H9 (cell line): Measurements from ENCODE around the gene C16orf90. TPM values are rescaled to one million over a fixed set of nuclear protein-coding genes. Genes with fewer than 3 reads are reported as not detected.
A peak's percentile ranks its signal among the peaks of the same experiment; 100 is the strongest.

ENCODE experiments used
- DNase-seq: peaks from one replicate; pipeline ENCODE4 v3.0.0-alpha.2; 2017
- H2AFZ ChIP-seq: one replicate; pipeline ENCODE4 v1.6.1; 2013; ENCODE audit warnings: mild to moderate bottlenecking, low read length, control low read depth, moderate library complexity
- H2AK5ac ChIP-seq: 2 replicates; pipeline ENCODE4 v1.6.1; 2013; ENCODE audit warnings: low read length, control low read depth, mixed read lengths; ENCODE audit not compliant: insufficient read length
- H2BK120ac ChIP-seq: one replicate; pipeline ENCODE4 v1.6.1; 2013; ENCODE audit warnings: low read depth, mild to moderate bottlenecking, low read length, control low read depth, inconsistent platforms; ENCODE audit not compliant: poor library complexity, severe bottlenecking
- H2BK12ac ChIP-seq: 2 replicates; pipeline ENCODE4 v1.6.1; 2013; ENCODE audit warnings: low read length, control low read depth, mixed read lengths, low read depth; ENCODE audit not compliant: insufficient read length
- H2BK15ac ChIP-seq: 2 replicates; pipeline ENCODE4 v1.6.1; 2013; ENCODE audit warnings: low read depth, low read length, control low read depth
- H2BK20ac ChIP-seq: one replicate; pipeline ENCODE4 v1.6.1; 2013; ENCODE audit warnings: low read depth, mild to moderate bottlenecking, low read length, control low read depth, inconsistent platforms; ENCODE audit not compliant: poor library complexity, severe bottlenecking
- H2BK5ac ChIP-seq: 2 replicates; pipeline ENCODE4 v1.6.1; 2013; ENCODE audit warnings: low read length, control low read depth, mixed read lengths; ENCODE audit not compliant: insufficient read length
- H3K14ac ChIP-seq: 2 replicates; pipeline ENCODE4 v1.6.1; 2013; ENCODE audit warnings: low read length, control low read depth; ENCODE audit not compliant: insufficient read depth
- H3K18ac ChIP-seq: 2 replicates; pipeline ENCODE4 v1.6.1; 2013; ENCODE audit warnings: low read depth, mild to moderate bottlenecking, mixed read lengths, low read length, control low read depth; ENCODE audit not compliant: insufficient read length
- H3K23ac ChIP-seq: 2 replicates; pipeline ENCODE4 v1.6.1; 2013; ENCODE audit warnings: low read length, control low read depth, mixed read lengths, low read depth; ENCODE audit not compliant: insufficient read length
- H3K23me2 ChIP-seq: 2 replicates; pipeline ENCODE4 v1.6.1; 2013; ENCODE audit warnings: low read depth, mild to moderate bottlenecking, mixed read lengths, low read length, control low read depth; ENCODE audit not compliant: insufficient read length, poor library complexity, severe bottlenecking
- H3K27ac ChIP-seq: 2 replicates; pipeline ENCODE4 v1.5.1; 2013; ENCODE audit warnings: low read length, control low read depth, mixed read lengths, low read depth; ENCODE audit not compliant: insufficient read length
- H3K27me3 ChIP-seq: 2 replicates; pipeline ENCODE4 v1.6.1; 2013; ENCODE audit warnings: low read length, control low read depth, inconsistent platforms; ENCODE audit not compliant: insufficient read depth
- H3K4ac ChIP-seq: 2 replicates; pipeline ENCODE4 v1.6.1; 2013; ENCODE audit warnings: low read depth, mild to moderate bottlenecking, control low read depth, inconsistent platforms, low read length, moderate library complexity
- H3K4me1 ChIP-seq: 2 replicates; pipeline ENCODE4 v1.6.1; 2013; ENCODE audit warnings: low read length, control low read depth, inconsistent platforms; ENCODE audit not compliant: insufficient read depth
- H3K4me2 ChIP-seq: 2 replicates; pipeline ENCODE4 v1.6.1; 2013; ENCODE audit warnings: low read length, control low read depth, mixed read lengths; ENCODE audit not compliant: insufficient read length, insufficient read depth
- H3K56ac ChIP-seq: 2 replicates; pipeline ENCODE4 v1.6.1; 2013; ENCODE audit warnings: low read depth, mild to moderate bottlenecking, mixed read lengths, low read length, control low read depth; ENCODE audit not compliant: insufficient read length
- H3K79me1 ChIP-seq: 2 replicates; pipeline ENCODE4 v1.6.1; 2013; ENCODE audit warnings: low read depth, mild to moderate bottlenecking, moderate library complexity, low read length, control low read depth, inconsistent platforms; ENCODE audit not compliant: insufficient read depth, poor library complexity, severe bottlenecking
- H3K79me2 ChIP-seq: 2 replicates; pipeline ENCODE4 v1.6.1; 2013; ENCODE audit warnings: low read length, control low read depth, inconsistent platforms; ENCODE audit not compliant: insufficient read depth
- H3K9ac ChIP-seq: 2 replicates; pipeline ENCODE4 v1.6.1; 2013; ENCODE audit warnings: low read length, control low read depth, mixed read lengths; ENCODE audit not compliant: insufficient read length; ENCODE audit errors: extremely low read depth
- H3K9me3 ChIP-seq: one replicate; pipeline ENCODE4 v1.6.1; 2013; ENCODE audit warnings: low read depth, low read length, inconsistent platforms; ENCODE audit not compliant: control insufficient read depth
- H3T11ph ChIP-seq: one replicate; pipeline ENCODE4 v1.6.1; 2013; ENCODE audit warnings: mild to moderate bottlenecking, low read length, control low read depth, inconsistent platforms
- H4K20me1 ChIP-seq: one replicate; pipeline ENCODE4 v1.6.1; 2013; ENCODE audit not compliant: control insufficient read depth, insufficient read length, insufficient read depth
- H4K5ac ChIP-seq: 2 replicates; pipeline ENCODE4 v1.6.1; 2013; ENCODE audit warnings: low read depth, mild to moderate bottlenecking, mixed read lengths, low read length, control low read depth; ENCODE audit not compliant: insufficient read length
- H4K8ac ChIP-seq: replicated peaks from 2 replicates; pipeline ENCODE4 v1.6.1; 2013; ENCODE audit warnings: low read length, control low read depth, mixed read lengths, low read depth; ENCODE audit not compliant: insufficient read length
- H4K91ac ChIP-seq: 2 replicates; pipeline ENCODE4 v1.6.1; 2013; ENCODE audit warnings: low read depth, mild to moderate bottlenecking, moderate library complexity, mixed read lengths, low read length, control low read depth; ENCODE audit not compliant: insufficient read length
- H3K27ac Mint-ChIP-seq, 3 experiments: 2 replicates in 2 of 3; 3 replicates in 1 of 3; pipeline ENCODE4 v1.8.0; 2020 to 2021; ENCODE audit warnings: mixed read lengths in 3 of 3, mild to moderate bottlenecking in 1 of 3, moderate library complexity in 1 of 3
- H3K27me3 Mint-ChIP-seq: 2 replicates; pipeline ENCODE4 v1.8.0; 2021; ENCODE audit warnings: low read depth, mild to moderate bottlenecking, moderate library complexity, mixed read lengths
- H3K36me3 Mint-ChIP-seq, 3 experiments: 2 replicates in 2 of 3; 3 replicates in 1 of 3; pipeline ENCODE4 v1.8.0; 2020 to 2021; ENCODE audit warnings: low read depth in 3 of 3, mixed read lengths in 3 of 3; ENCODE audit not compliant: insufficient read depth in 1 of 3
- H3K4me1 Mint-ChIP-seq, 2 experiments: 2 replicates each; pipeline ENCODE4 v1.8.0; 2020; ENCODE audit warnings: mixed read lengths in 2 of 2
- H3K4me3 Mint-ChIP-seq, 2 experiments: 2 replicates in 1 of 2; 3 replicates in 1 of 2; pipeline ENCODE4 v1.8.0; 2020 to 2021; ENCODE audit warnings: mild to moderate bottlenecking in 2 of 2, mixed read lengths in 2 of 2, moderate library complexity in 1 of 2
- H3K9me3 Mint-ChIP-seq, 2 experiments: 2 replicates in 1 of 2; 3 replicates in 1 of 2; pipeline ENCODE4 v1.8.0; 2020; ENCODE audit warnings: mild to moderate bottlenecking in 2 of 2, mixed read lengths in 2 of 2, moderate library complexity in 1 of 2
- CTCF ChIP-seq: fragments of 200-600 bp; sonication (generic); conservative IDR thresholded peaks from 3 replicates; pipeline ENCODE4 v1.8.0; 2021; ENCODE audit warnings: antibody characterized with exemption, mild to moderate bottlenecking
- WGBS: extraction: QIAGEN DNeasy Blood & Tissue Kit; methylation state at CpG from one replicate; pipeline ENCODE4 v1.1.7; 2013; ENCODE audit warnings: missing lambda C conversion rate, low lambda C conversion rate, mixed read lengths; ENCODE audit not compliant: insufficient read length; ENCODE audit errors: extremely low coverage; 5-methylcytosine and 5-hydroxymethylcytosine counted together
- total RNA-seq: library from RNA; stranded (reverse); gene quantifications from 2 replicates; pipeline ENCODE4 v1.2.1, GENCODE V29; 2021

C16orf90 gene
- total RNA-seq, 1 experiment from 2014 or later = not detected

DNA sequence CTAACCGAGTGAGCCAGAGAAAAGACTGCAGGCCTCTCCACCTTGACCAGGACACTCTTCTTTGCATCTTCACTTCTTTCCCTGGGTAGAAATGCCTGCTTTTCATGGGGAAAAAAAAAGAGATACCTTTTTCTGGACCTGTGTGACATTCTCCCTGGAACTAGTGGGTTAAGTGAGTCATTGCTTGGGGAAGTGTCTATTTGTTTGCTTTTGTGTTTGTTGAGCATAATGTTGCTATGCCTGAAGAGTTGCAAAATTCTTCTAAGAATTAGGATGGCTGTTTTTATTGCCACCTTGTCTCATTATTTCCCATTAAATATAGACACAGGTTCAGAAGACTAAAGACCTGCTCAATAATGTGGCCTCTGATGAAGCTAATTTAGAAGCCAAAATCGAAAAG is 24.3 kb upstream of the C16orf90 start:
- H3K27ac Mint-ChIP-seq = peak overlapping the region in 1 of 3 experiments; percentile 1; a peak in 1 of 7 replicates
- Histone ChIP-seq H4K8ac (no peak overlapping the region), H4K5ac (no peak overlapping the region), H3K23me2 (no peaks in the 10 kb centered on the region), H3K27ac (no peak overlapping the region), H3K4me2 (no peak overlapping the region), H4K91ac (no peak overlapping the region), H3K18ac (no peak overlapping the region), H2BK5ac (no peak overlapping the region), H2AFZ (no peak overlapping the region), H3T11ph (no peak overlapping the region), H2BK120ac (no peak overlapping the region), H3K56ac (no peak overlapping the region), H2BK20ac (no peak overlapping the region), H4K20me1 (no peaks in the 10 kb centered on the region), H2BK12ac (no peak overlapping the region), H3K14ac (no peak overlapping the region), H3K4me1 (no peaks in the 10 kb centered on the region), H3K9me3 (no peaks in the 10 kb centered on the region), H3K23ac (no peak overlapping the region), H3K9ac (no peak overlapping the region), H3K79me2 (no peaks in the 10 kb centered on the region), H3K4ac (no peak overlapping the region), H3K79me1 (no peaks in the 10 kb centered on the region), H3K27me3 (no peaks in the 10 kb centered on the region), H2AK5ac (no peak overlapping the region), H2BK15ac (no peak overlapping the region)
- H3K27me3 Mint-ChIP-seq = no peaks in the 10 kb centered on the region
- peaks cover 0 to 6% of the 10 kb centered on the region in 2 experiments; a peak in 2 of 4 replicates for H3K4me1 Mint-ChIP-seq
- TF ChIP-seq CTCF = no peak
- H3K4me3 Mint-ChIP-seq = no peak overlapping the region
- no peak for DNase-seq
- H3K9me3 Mint-ChIP-seq = no peaks in the 10 kb centered on the region
- peaks cover 10 to 46% (median 35%) of the 10 kb centered on the region in 3 experiments; a peak in 6 of 7 replicates for H3K36me3 Mint-ChIP-seq
- WGBS = no CpG with 5 or more reads among the region's 2 CpGs
